ENCODE measurements around the gene SCD5.

Gene SCD5

DNA sequence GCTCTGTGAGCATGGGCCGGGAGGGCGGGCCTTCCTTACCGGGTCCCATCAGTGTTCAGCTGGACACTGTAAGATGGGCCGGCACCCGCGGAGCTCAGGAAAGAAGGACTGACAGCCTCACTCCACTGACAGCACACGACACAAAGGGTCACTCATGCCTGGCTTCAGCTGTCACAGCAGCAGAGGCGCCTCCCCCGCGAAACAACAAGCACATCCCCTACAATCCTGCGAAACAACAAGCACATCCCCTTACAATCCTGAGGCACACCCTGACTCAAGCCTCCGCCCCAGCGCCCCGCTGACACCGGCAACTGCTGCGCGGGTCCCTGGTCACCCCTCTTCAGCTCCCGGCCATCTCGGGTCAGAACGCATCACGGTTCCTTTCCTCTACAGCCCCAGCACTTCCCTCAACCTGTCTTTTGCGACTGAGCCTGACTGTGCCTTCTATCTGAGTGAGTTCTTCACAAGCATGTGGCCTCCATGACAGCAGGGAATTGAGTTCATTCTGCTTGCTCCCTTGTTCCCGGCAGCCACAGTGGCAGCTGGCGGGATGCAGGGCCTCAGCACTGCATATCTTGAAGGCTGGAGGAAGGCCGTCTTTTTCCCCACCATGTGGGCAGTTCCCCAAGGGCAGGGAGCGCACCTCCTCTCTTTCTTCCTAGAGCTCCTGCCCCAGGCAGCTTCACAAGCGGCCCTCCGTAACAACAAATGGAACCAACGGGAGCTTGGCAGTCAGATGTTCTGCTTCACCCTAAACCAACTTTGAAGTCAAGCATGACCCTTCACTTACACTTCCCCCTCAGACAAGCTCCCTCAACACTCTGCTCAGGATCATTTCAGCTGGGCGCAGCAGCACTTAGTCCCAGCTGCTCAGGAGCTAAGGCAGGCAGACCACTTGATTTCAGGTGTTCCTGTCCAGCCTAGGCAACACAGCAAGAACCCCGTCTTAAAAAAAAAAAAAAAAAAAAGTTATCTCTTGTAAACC, 39.6 kb downstream of the SCD5 start:
- DNase-seq, result no peak

DNA sequence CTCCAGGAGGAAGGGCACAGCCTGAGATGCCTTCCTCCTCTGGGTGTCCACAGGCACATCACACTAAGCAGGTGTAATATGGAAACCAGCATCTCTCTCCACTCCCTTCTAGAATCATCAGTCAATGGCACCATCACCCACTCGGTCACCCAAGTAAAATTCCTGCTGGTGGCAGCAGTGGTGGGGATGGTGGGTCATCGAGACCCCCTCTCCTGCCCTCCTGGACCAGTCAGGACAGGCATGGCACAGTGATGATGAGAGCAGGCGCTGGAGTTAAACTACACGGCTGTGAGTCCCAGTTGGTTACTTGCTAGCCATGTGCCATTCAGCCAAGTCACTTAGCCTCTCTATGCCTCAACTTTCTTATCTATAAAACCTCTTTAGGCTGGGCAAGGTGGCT, 42.5 kb downstream of the SCD5 start:
- DNase-seq, result no peak

DNA sequence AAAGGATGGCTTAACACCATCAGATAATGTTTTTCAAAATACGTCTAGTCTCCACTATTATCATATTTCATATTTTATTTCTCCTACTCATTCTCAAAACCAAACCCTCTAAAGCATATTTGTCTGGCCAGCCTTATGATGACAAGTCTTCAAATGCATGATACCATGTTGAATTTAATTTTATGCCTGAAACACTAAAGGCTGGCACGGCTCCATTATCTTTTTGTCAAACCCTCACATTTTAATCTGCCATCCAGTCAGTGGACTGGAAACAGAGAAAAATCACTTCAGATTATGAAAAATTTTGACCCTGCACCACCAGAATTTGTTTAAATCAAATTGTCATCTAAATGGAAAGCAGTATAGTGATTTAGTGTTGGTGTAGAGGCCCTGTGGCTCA, 42.9 kb downstream of the SCD5 start:
- DNase-seq, result no peak

DNA sequence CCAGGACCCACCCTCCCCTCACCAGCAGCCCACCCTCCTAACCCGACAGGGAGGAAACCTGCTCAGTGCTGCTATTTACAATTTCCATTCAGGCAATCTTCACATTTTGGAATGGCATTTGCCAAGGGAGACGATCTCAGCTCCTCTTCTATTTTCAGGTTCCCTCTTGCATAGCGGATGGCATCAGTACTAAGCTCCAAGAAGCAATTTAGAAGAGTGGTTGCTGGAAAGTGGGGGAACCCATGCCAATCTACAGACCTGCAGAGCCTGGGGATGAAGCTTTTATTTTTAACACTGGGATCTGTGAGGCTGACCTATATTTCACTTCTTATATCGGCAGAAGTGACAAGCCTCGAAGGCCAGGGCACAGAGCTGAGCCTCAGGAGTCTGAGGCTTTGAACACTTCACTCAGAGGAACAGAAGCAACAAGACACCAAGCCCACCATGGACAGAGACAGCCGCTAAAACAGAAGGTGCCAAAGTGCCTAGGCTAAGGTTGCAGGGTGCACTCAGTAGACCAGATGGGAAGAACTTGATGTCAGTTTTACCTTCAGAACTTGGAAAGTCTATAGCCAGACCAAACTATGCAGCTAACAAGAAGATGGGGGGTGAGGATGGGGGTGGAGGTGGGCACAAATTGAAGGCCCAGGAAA, 44.0 kb downstream of the SCD5 start:
- DNase-seq, result no peak

DNA sequence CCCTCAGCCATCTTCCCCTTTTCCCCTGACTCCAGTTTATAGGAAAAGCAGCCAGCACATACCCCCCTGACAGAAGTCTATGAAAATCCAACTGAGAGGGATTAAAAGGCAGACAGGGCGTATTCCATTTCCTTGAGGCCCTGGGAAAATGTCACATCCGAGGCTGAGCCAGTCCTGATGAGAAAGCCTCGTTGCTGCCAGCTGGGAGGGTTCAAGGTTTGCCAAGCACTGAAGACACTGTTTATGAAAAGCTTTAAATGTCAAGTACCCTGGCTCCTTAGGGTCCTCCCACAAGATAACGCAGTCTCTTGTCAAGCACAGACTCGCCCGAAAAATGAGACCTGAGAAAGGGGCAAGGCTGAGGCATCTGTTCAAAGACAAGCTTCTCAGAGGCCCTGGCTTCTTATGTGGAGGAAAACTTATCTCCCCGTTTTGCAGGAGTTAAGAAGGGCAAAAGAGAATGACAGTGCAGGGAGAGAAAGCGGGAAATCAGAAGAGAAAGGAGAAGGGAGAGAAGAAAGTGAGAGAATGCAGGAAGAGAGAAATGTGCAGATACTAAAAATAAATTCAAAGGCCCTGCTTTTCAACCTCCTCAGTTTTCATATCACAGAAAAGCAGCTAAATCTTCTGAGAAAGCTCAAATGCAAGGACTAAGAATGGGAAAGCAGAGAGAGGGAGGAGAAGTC, 44.7 kb downstream of the SCD5 start:
- peak; percentile 63 for DNase-seq

DNA sequence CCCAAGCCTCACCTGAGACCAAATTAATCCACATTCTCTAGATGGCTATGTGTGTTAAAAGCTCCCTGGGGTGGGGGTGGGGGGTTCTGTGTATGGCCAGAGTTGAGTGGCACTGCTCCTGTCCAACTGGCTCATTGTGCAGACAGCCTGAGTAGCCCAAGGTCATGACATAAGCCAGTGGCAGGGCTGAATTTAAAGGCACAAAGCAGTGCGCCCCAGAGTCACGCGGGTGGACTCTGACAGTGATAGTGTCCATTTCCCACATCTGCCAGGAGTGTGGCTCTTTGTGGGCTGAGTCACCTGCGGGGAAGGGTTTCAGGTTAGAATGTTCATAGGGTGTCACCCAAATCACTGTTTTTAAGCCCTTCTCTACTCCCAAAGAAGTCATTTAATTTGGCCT, 45.4 kb downstream of the SCD5 start:
- no peak for DNase-seq

DNA sequence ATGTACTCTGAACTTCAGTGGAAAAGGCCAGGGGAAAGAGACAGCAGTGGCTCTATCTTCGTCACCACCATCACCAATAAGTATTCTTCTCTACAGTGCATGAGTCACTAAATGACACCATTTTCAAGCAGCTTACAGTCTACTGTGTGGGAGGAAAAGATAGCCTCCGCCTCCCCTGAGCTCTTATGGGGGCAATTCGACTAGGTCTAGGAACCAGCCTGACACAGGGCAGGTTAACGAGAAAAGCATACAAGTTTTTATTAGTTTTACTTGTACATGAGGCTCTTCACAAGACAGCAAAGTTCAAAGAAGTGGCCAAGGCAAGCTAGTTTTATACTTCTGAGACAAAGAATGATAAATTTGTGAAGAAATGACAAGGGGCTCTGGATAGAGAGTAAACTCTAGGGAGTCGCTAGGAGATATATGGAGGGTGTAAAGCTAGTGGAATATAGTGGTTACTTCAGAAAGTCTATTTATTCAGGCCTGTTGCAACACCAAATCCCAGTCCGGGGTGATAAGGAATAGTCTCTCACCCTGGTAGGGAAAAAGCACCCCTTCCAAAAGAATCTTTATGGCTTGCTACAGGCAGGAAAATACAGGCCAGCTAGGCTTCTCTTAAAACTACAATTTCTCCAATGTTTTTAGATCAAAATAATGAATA, 49.7 kb downstream of the SCD5 start:
- DNase-seq, result no peak

DNA sequence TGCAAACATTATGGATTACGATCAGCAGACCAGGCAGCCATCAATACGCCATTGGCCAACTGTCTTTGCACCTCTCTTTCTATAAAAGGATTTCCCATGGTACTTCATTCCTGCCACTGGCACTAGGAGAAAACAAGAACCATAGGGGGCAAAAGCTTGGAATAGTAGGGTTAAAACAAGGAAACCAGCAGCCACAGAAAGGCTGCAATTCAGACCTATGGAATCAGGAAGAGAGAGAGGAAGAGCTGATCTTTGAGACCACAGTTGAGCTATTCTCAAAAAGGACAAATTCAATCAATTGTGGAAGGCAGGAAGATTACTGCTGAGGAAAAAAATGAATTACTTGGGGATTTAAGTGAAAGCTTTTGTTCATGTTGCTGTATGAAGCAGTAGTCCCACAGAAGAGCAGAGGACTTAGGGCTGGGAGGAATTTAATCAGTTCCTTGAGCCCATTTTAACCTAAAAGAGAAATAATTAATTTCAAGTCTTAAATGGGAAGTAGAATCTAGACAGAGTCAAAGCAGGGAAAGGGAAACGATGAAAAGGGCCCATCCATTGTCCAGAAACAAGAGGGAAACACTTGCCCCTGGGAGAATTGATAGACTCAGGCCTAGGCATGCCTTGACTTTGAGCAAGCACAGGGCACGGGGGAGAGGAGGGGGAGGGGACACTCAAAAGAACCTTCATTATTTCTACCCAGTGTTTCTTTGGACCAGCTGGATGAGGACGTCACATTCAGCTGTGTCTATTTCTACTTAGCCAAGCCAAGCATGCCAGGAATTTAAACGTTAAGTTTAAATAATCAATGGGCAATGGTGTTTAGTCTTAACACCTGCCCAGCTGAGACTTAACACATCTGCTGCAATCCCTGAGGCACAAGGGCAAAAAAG, 50.7 kb downstream of the SCD5 start:
- DNase-seq, result no peak

DNA sequence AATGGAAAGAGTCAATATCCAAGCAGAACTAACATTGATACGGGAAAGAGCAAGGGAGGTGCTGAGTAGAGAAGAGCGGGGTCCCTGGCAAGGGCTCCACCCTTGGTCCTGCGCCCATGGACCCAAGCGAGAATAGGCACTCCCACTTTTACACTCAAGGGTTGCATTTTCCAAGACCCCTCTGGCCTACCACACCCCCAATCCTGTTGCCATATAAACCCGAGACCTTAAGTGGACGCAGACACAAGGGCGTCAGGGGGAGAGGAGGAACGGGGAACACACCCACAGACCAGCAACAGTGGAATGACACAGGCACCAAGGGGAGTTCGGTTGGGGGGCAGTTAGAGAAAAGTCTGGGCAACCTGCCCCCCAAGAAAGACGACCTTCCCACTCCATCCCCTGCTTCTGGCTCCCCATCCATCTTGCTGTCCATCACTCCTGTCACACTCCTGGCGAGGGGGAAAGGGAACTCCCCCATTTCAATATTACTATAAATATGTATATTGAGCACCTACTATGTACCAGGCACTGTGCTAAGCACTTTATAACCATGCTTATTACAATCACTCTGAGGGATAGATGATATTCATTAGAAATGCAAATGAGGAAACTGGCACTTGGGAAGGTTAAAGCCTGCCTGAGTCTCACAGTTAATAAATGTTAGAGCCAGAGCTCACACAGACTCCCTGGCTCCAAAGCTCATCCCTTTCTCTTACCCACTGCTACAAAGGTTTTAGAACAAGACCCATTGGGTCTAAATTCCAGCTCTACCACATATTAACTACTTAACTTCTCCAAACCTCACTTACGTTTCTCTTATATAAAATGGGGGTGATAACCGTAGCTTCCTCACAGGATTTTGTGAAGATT, 51.7 kb downstream of the SCD5 start:
- no peak for DNase-seq

DNA sequence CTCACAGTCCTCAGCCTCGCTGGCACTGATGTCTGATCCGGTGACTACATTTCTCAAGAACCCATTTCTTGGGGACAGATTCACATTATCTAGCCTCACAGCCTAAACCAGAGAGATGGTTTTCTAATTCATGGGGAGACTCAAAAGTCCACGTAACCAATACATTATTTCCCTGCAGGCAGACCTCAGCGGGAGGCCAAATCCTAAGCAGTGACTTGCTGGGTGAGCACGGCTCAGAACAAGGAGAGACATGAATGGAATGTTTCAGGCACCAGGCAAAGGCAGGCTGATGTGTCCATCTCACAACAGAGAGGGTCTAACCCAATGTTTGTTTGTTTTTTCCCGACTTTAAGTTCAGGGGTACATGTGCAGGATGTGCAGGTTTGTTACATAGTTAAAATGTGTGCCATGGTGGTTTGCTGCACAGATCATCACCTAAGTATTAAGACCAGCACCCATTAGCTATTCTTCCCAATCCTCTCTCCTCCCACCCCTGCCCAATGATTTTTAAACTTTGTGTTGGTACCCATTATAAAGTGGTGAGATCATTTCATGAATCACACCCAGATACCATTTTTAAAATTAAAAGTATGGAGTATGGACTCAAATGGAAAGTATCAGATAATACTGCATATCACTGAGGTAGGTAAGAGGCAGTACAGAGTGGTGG, 53.3 kb downstream of the SCD5 start:
- no peak for DNase-seq

DNA sequence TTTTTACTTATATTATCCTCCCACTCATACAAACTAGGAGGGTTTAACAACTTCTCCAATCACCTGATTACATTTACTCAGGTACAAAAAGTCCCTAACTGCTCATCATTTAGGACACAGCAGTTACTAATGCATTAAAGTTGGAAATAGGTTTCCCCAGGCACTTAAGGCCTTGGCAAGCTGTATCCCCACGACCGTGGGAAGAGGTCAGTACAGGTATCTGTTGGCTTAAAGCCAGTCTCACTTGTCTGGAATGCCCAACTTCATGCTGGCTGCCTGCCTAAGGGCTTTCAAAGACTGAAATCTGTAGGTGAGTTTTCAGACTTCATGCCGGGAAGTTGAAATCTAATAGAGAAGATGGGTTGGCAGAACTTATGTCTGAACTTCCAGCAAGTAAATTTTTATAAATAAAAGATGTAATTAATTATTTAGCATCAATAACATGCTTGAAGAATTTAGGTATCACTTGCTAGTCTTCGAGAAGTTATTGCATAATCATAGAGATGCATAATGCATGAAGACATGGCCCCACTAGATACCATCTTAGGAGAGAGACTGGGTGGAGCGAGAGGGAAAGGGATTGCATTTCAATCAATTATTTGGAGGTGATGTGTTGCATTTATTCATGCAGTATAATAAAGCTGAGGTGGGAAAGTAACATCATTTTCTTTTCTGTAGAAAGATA, 54.2 kb downstream of the SCD5 start:
- no peak for DNase-seq

DNA sequence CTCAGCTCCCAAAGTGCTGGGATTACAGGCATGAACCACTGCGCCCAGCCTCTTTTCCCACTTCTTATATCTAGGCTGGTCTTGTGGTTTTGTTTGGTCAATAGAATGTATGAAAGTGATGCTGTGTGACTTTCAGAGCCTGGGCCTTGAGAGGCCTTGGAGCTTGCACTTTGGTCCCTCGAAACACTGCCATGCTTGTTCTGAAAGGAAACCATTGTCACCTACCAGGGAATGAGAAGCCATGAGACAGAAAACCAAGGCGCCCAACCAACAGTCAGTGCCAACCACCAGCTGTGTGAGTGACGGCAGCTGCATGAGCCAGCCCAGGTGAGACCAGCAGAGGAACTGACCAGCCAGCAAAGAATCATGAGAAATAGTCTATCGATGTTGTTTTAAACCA, 57.4 kb downstream of the SCD5 start:
- DNase-seq, result no peak

DNA sequence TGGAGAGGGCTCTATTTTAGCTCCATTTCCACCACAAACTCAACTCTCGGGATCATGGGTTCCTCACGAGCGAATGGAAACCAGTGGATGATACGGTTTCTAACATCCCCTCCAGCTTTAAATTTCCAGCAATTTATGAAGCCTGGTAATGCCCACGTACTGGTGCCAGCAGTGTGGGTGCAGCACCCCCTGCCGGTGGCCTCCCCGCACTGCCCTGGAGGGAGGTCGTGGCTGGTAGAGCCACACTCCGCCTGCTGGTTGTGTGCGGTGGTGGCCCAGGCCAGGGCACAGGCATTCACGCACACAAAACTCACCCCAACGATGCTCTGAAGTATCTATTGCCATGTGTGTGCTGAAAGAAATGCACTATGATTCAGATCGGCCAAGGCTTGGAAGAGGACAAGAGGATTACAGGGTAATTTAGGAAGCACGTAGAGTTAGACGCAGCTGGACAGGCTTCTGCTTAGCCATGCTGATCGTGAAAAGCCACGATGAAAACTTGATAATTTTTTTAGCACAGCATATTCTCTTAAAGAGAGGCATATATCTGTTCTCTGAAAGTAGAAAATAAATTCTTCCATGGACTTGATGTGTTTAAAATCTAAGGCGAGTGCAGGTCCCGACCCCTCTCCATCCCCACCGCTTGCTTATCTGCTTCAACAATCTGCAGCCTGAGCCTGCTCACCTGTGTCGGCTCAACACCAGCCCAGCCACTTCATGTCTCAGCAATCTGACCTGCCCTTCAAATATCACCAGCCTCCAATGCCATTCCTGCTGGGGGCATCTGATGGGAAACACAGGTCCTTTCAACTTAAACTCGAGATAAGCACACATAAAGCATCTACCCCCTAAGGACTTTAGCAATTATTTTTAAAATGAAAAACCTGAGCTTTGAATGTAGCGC, 59.1 kb downstream of the SCD5 start:
- DNase-seq, result no peak

DNA sequence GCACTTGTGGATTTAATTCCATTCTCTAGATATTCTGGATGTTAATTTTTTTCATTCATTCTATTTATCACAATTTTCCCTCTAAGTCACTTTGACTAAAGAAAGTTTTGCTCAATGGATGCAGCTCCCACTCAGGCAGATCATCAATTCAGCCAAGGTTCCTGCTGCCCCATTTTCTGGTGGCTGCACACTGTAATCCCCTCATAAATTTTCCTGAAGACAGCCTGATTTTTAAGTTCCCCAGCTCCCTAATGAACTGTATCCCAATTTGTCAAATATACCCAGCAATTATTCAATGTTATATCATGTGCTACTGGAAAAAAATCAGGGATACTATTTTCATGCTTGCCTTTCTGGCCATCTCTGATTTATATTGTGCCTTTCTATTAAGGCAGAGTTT, 61.2 kb downstream of the SCD5 start:
- DNase-seq, result no peak

DNA sequence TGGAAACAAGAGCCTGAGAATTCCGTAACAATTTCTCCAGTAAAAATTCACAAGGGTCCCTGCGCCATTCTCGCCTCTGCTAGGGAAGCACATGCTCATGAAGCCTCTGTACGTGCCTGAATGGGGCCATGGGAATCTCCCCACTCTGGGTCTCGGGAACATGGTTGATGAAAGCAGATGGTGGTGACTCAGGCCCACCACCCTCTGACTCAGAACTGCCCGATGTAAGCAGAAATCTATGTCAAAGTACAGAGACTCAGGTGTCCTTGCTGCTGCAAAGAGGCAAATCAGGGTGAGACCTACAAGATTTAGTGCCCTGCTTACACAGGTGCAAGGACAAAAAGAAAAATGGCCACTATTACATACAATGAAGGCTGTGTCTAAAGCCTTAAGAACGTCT, 65.0 kb downstream of the SCD5 start:
- no peak for DNase-seq

DNA sequence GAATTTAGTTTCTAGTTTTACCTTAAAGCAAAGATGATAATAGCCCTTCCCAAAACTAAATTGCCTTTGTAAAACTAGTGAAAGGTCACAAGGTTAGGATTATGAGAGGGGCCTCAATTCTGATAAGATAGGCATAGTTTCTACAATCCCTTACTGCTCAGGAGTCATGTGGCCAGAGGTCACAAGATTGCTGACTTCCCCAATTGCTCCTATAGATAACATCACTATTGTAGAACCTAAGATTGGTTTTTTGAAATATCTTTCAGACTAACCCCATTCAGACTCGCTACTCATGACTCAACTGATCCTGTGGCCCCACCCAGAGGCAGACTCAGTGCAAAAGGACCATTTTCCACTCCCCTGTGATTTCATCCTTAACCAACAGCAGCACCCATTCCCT, 70.3 kb downstream of the SCD5 start:
- DNase-seq, result no peak

DNA sequence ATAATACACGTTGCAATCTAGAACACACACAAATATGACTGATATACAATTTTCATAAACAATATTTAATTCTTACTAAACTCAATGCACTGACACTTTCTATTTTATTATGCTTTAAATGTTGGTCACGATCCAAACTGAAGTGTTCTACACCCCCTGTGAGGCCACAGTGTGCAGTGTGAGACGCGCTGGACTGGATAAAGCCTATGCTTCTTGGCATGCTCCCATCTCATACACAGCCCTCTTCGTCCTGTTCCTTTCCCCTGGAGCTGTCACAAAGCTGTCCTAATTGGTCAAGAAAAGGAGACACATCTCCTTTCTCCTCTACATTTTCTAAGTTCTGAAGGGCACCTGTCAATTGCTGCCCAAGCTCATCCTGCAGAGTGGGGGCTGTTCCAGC, 72.0 kb downstream of the SCD5 start:
- DNase-seq, result no peak

DNA sequence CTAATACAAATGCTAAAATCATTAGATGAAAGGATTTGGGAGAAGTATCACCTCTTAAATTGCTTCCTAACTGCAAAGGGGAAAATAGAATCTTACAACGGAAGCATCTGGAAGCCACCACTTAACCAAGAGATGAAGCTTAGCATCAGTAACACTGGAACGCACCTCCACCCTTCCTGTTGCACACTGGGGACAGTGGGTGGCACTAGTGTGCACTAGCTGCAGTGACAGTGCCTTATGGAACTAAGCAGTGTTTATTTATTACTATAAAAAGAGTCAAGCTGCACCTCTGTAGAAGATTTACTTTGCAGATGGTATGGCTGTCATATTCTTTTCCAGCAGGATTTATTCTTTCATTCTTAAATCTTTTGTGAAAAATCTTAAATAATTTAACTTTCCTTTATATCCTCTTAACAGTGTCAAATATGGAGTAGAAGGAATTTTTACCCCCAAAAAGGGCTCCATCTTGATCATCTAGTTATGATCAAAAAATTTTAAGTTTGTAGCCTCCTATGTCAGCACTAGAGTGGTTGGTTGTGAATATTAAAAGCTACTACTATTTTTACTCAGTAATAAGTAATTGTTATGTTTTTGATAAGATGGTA, 76.7 kb downstream of the SCD5 start:
- no peak for DNase-seq

All from DMS 273 treated with DMSO at 0.1 percent for 48 hours (cell line).